OCI-LY3 (cell line): ENCODE results near the gene SOX21.

Source experiments
- CTCF ChIP-seq: fragments of 200-600, 300-600 bp; sonication (generic); IDR thresholded peaks from 2 replicates; pipeline ENCODE4 v1.5.1; 2014; ENCODE audit warnings: antibody characterized with exemption, low read length, low read depth
- EZH2phosphoT487 ChIP-seq: fragments of 200-600 bp; shearing (Covaris generic); IDR thresholded peaks from 2 replicates; pipeline ENCODE4 v1.6.1; 2018; ENCODE audit warnings: antibody characterized with exemption, mixed run types, low read depth

- TF ChIP-seq CTCF (no peak), EZH2phosphoT487 (no peak)
Observed at GRCh38 chr13:94731028-94731427, 18.7 kb upstream of the SOX21 start.
